ENCODE data around the gene CCL21.

Gene CCL21

DNA sequence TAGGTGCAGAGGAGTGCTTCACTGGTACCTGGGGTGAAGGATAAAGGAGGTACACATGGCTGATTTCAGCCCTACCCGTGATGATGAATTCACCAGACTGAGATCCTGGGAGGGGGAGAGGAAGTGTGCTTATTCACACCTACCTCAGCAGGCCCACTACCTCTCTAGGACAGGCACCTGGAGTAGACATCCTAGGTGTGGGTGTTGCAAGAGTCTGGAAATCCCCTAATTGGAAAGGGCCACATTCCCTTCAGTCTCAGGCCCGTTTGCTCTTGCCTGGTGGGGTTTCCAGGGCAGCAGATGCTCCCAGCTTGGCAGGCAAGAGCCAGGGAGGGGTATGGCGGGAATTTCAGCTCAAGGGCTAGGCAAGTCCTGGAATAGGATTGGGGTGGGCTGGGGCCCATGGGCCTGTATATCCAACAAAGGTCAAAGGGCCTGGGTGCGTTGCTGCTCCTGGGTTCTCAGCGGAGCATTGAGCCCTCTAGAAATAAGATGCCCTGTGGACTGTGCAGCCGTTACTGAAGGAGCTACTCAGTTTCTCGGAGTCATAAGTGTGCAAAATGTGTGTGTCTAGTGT, 5.8 kb upstream of the CCL21 start:
- Histone ChIP-seq H3K4me2 (ENCODE audit: low read length) (no peak overlapping the region), H3K27me3 (ENCODE audit: insufficient read depth, low read length) (no peaks in the 10 kb centered on the region; the same call in 1 of the 2 replicates), H3K36me3 (ENCODE audit: insufficient read depth, low read length) (no peaks in the 10 kb centered on the region), H3K4me3 (ENCODE audit: low read depth, low read length, poor library complexity, severe bottlenecking) (no peak overlapping the region), H3K79me2 (ENCODE audit: insufficient read depth, low read length) (no peaks in the 10 kb centered on the region), H4K20me1 (ENCODE audit: insufficient read depth, low read length) (no peaks in the 10 kb centered on the region), H3K9me3 (ENCODE audit: low read length) (no peaks in the 10 kb centered on the region), H2AFZ (ENCODE audit: low read length) (no peak overlapping the region), H3K9me2 (ENCODE audit: low read depth, low read length) (no peaks in the 10 kb centered on the region), H3F3A (ENCODE audit: insufficient read depth, low read length) (no peaks in the 10 kb centered on the region), H3K9ac (ENCODE audit: low read length) (no peak overlapping the region), H3K4me1 (ENCODE audit: insufficient read depth, low read length, severe bottlenecking) (no peaks in the 10 kb centered on the region), H3K27ac (ENCODE audit: low read depth, low read length, poor library complexity, severe bottlenecking) (no peak overlapping the region)
- TF ChIP-seq CTCF (IDR thresholded peaks at IDR 0.05; ENCODE audit: low read length) (no peak), EZH2 (IDR thresholded peaks at IDR 0.05; ENCODE audit: borderline replicate concordance, low read length) (no peak)

GRCh38 chr9:34714007-34714406, 4.1 kb upstream of the CCL21 start:
- H3K79me2 ChIP-seq (ENCODE audit: insufficient read depth, low read length) = no peaks in the 10 kb centered on the region
- H2AFZ ChIP-seq (ENCODE audit: low read length) = no peak overlapping the region
- H3K36me3 ChIP-seq (ENCODE audit: insufficient read depth, low read length) = no peaks in the 10 kb centered on the region
- no peak overlapping the region for H3K4me3 ChIP-seq (ENCODE audit: low read depth, low read length, poor library complexity, severe bottlenecking)
- TF ChIP-seq EZH2 (IDR thresholded peaks at IDR 0.05; ENCODE audit: borderline replicate concordance, low read length) (no peak), CTCF (IDR thresholded peaks at IDR 0.05; ENCODE audit: low read length) (no peak)
- H3K4me1 ChIP-seq (ENCODE audit: insufficient read depth, low read length, severe bottlenecking) = no peaks in the 10 kb centered on the region
- H3K4me2 ChIP-seq (ENCODE audit: low read length) = no peak overlapping the region
- H3F3A ChIP-seq (ENCODE audit: insufficient read depth, low read length) = no peaks in the 10 kb centered on the region
- no peaks in the 10 kb centered on the region for H3K9me3 ChIP-seq (ENCODE audit: low read length)
- H3K27ac ChIP-seq (ENCODE audit: low read depth, low read length, poor library complexity, severe bottlenecking) = no peak overlapping the region
- no peaks in the 10 kb centered on the region for H4K20me1 ChIP-seq (ENCODE audit: insufficient read depth, low read length)
- H3K9ac ChIP-seq (ENCODE audit: low read length) = no peak overlapping the region
- H3K27me3 ChIP-seq (ENCODE audit: insufficient read depth, low read length) = no peaks in the 10 kb centered on the region; the same call in 1 of the 2 replicates
- no peaks in the 10 kb centered on the region for H3K9me2 ChIP-seq (ENCODE audit: low read depth, low read length)

DNA sequence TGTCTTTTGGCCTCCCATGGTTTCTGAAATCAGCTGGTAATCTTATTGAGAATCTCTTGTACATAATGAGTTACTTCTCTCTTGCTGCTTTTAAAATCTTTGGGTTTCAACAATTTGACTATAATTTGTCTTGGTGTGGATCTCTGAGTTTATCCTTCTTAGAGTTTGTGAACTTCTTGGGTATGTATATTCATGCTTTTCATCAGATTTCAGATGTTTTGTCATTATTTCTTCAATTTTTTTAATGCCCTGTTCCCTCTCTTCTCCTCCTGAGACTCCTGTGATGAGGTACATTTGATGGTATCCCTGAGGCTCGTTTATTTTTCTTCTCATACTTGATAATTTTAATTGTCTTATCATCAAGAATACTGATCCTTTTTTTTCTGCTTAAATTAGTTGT, 2.2 kb upstream of the CCL21 start:
- Histone ChIP-seq H3K9ac (ENCODE audit: low read length) (no peak overlapping the region), H3K9me3 (ENCODE audit: low read length) (no peaks in the 10 kb centered on the region), H3K4me2 (ENCODE audit: low read length) (no peak overlapping the region), H3K79me2 (ENCODE audit: insufficient read depth, low read length) (no peaks in the 10 kb centered on the region), H3K4me3 (ENCODE audit: low read depth, low read length, poor library complexity, severe bottlenecking) (no peak overlapping the region), H4K20me1 (ENCODE audit: insufficient read depth, low read length) (no peaks in the 10 kb centered on the region), H2AFZ (ENCODE audit: low read length) (no peak overlapping the region), H3K9me2 (ENCODE audit: low read depth, low read length) (no peaks in the 10 kb centered on the region), H3F3A (ENCODE audit: insufficient read depth, low read length) (no peaks in the 10 kb centered on the region), H3K36me3 (ENCODE audit: insufficient read depth, low read length) (no peaks in the 10 kb centered on the region), H3K27ac (ENCODE audit: low read depth, low read length, poor library complexity, severe bottlenecking) (no peak overlapping the region), H3K4me1 (ENCODE audit: insufficient read depth, low read length, severe bottlenecking) (no peaks in the 10 kb centered on the region), H3K27me3 (ENCODE audit: insufficient read depth, low read length) (no peaks in the 10 kb centered on the region; the same call in 1 of the 2 replicates)
- TF ChIP-seq CTCF (IDR thresholded peaks at IDR 0.05; ENCODE audit: low read length) = no peak
- no peak for TF ChIP-seq EZH2 (IDR thresholded peaks at IDR 0.05; ENCODE audit: borderline replicate concordance, low read length)

Data from OCI-LY1 (cell line).